ENCODE measurements around the gene C1QB.

C1QB gene, protein sequence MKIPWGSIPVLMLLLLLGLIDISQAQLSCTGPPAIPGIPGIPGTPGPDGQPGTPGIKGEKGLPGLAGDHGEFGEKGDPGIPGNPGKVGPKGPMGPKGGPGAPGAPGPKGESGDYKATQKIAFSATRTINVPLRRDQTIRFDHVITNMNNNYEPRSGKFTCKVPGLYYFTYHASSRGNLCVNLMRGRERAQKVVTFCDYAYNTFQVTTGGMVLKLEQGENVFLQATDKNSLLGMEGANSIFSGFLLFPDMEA

DNA sequence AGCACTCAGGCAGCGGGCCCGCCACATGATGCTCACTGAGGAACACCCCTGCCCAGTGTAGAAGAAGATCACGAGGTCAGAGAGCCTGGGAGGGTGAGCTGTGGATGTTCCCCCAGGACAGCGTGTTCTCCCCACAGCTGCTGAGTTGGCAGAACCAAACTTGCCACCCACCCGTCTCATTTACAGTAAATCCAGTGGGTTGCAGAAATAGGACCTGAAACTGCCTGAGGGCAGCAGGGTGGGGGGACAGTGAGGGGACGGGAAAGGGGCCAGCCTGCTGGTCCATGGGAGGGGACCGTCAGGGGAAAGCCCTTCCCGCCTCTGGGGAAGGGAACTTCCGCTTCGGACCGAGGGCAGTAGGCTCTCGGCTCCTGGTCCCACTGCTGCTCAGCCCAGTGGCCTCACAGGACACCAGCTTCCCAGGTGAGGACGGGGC, at the start of gene C1QB:
Gene C1QB (plus strand): TSS at position 356 of the 436 bp plus-strand sequence. CDS start 6,227 bp downstream, outside the sequence.
- DNase-seq = no peak

- no peak for DNase-seq
Measured at GRCh38 chr1:22606161-22606560, 46.9 kb upstream of the C1QB start.

GRCh38 chr1:22607154-22607553, 45.9 kb upstream of the C1QB start:
- DNase-seq = no peak

DNA sequence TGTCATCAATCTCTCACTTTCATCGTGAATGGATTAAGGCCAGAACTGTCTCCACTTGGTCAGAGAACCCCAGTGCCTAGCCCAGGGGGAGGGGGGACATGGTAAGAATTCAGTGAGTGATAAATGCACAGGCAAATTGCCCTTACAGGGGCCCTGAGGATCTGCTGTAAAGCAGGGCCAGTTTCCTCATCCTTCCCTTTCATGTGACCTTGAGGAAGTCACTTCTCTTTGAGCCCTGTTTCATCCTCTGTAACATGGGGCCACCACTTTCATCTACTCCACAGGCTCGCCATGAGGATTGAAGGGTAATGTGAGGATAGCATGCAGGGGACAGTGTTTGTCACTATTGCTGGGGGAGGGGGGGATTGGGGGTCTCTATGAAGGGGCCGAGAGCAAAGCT, 44.7 kb upstream of the C1QB start:
- DNase-seq = no peak

- no peak for DNase-seq
Measured at GRCh38 chr1:22609291-22609690, 43.7 kb upstream of the C1QB start.

- DNase-seq = peak; percentile 16 to 24
Measured at GRCh38 chr1:22611530-22611947, 41.5 kb upstream of the C1QB start.

GRCh38 chr1:22612671-22613571, 40.1 kb upstream of the C1QB start:
- no peak for DNase-seq

DNA sequence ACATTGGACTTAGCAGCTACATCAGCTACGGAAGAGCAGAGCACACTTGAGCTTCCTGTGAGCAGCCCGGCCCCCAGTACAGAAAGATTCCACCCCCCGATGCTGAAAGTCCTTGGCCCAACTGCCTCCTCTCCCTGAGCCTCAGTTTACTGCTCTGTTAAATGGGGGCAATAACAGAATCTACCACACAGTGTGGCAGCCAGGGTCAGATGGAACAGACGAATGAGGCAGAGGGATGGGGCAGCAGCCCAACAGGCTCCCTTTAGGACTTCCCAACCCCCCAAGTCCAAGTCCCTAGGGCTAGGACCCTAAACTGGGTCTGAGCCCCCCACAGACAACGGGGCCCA, 39.5 kb upstream of the C1QB start:
- DNase-seq = no peak

DNA sequence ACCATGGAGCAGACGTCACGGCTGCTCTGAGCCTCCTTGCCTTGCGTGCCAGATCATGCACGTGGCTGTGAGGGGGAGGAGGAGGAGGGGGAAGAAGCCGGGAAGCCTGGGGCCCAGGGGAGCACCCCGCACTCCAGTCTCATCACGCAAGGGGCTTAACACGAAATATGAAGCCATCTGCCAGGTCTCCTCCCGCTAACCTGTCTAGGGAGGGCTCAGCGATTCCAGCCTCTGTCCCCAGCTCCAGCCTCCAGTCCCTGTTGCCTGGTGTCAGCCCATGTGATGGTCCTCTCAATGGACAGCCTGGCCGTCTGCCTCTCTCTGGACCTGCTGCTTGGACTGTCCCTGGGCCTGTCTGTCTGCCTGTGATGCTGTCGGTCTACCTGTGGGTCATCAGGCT, 39.1 kb upstream of the C1QB start:
- no peak for DNase-seq

- no peak for DNase-seq
Measured at GRCh38 chr1:22615886-22616285, 37.1 kb upstream of the C1QB start.

GRCh38 chr1:22616571-22616970, 36.5 kb upstream of the C1QB start:
- DNase-seq = no peak

DNA sequence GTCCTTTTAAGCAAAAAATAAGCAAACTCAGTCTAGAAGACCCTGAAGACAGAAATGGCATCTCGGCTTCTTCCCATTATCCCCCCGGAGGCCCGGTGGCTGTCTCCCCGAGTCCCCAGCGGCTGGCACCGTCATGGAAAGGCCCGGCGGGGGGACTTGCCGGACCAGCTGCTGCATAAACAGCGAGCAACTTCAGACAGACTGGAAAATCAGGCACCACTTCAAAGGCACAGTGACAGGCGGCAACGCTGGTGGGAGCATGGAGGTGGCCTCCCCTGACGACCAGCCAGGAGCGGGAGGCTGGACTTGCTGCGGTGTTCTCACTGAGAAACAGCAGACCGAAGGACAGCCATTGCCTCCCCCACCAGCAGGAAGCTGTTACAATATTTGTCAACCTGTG, 35.0 kb upstream of the C1QB start:
- no peak for DNase-seq

- peak; percentile 55 to 61 for DNase-seq
Measured at GRCh38 chr1:22619252-22619651, 33.8 kb upstream of the C1QB start.

- no peak for DNase-seq
Measured at GRCh38 chr1:22619798-22620197, 33.2 kb upstream of the C1QB start.

- no peak for DNase-seq
Measured at GRCh38 chr1:22621761-22622160, 31.3 kb upstream of the C1QB start.

GRCh38 chr1:22625262-22625925, 27.6 kb upstream of the C1QB start:
- DNase-seq = no peak

GRCh38 chr1:22626237-22627157, 26.5 kb upstream of the C1QB start:
- no peak for DNase-seq

- DNase-seq = no peak
Measured at GRCh38 chr1:22627331-22627730, 25.7 kb upstream of the C1QB start.

GRCh38 chr1:22628698-22629444, 24.2 kb upstream of the C1QB start:
- no peak for DNase-seq

- DNase-seq = no peak
Measured at GRCh38 chr1:22629886-22630285, 23.1 kb upstream of the C1QB start.

GRCh38 chr1:22633697-22634463, 19.2 kb upstream of the C1QB start:
- no peak for DNase-seq
